ENCODE data around the gene POTEM. TPM values are rescaled to one million over a fixed set of nuclear protein-coding genes. Genes with fewer than 3 reads are reported as not detected.
"Not testable (repeated sequence)": the region's sequence is repeated elsewhere in the genome, so short reads cannot be mapped to it uniquely, and the experiment has no call there.

The POTEM gene
- total and polyA plus RNA-seq, 4 donors = not detected

DNA sequence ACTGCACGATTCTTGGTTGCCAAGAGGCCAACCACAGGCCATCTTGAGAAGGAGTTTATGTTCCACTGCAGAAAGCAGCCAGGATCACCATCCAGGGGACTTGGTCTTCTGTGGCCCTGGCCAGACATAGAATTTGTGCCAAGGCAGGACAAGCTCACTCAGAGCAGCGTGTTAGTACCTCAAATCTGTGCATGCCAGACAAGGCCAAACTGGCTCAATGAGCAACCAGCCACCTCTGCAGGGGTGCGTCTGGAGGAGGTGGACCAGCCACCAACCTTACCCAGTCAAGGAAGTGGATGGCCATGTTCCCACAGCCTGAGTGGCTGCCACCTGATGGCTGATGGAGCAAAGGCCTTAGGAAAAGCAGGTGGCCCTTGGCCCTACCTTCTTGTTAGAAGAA is 48.0 kb downstream of the POTEM start:
- not testable (repeated sequence) for H3K9me3 ChIP-seq (ENCODE audit: control insufficient read depth in 4 of 4, low read length in 3 of 4); H3K9ac ChIP-seq (ENCODE audit: low read depth in 1 of 2, low read length in 2 of 2); H3K36me3 ChIP-seq (ENCODE audit: control insufficient read depth in 4 of 4, insufficient read depth in 3 of 4, low read depth in 1 of 4, low read length in 3 of 4); H3K27me3 ChIP-seq (ENCODE audit: control insufficient read depth in 4 of 4, insufficient read depth in 4 of 4, low read length in 3 of 4); H3K4me3 ChIP-seq (ENCODE audit: low read depth in 1 of 3, low read length in 3 of 3); H3K4me1 ChIP-seq (ENCODE audit: control insufficient read depth in 4 of 4, insufficient read depth in 4 of 4, low read length in 3 of 4); H3K27ac ChIP-seq (ENCODE audit: low read depth in 1 of 2, low read length in 2 of 2); DNase-seq (ENCODE audit: low spot score)
- no CpG with 5 or more reads among the region's 3 CpGs for WGBS

DNA sequence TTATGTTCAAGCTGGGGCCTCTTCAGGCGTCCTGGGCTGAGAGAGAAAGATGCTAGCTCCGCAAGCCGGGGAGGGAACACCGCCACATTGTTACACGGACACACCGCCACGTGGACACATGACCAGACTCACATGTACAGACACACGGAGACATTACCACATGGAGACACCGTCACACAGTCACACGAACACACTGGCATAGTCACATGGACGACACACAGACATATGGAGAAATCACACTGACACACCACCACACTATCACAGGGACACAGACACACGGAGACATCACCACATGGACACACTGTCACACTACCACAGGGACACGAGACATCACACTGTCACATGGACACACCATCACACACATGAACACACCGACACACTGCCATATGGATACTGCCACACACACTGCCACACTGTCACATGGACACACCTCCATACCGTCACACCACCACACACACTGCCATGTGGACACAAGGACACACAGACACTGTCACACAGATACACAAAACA is 57.9 kb downstream of the POTEM start:
- not testable (repeated sequence) for H3K27me3 ChIP-seq (ENCODE audit: control insufficient read depth in 4 of 4, insufficient read depth in 4 of 4, low read length in 3 of 4); H3K9me3 ChIP-seq (ENCODE audit: control insufficient read depth in 4 of 4, low read length in 3 of 4); H3K4me3 ChIP-seq (ENCODE audit: low read depth in 1 of 3, low read length in 3 of 3); H3K27ac ChIP-seq (ENCODE audit: low read depth in 1 of 2, low read length in 2 of 2); H3K4me1 ChIP-seq (ENCODE audit: control insufficient read depth in 4 of 4, insufficient read depth in 4 of 4, low read length in 3 of 4); H3K36me3 ChIP-seq (ENCODE audit: control insufficient read depth in 4 of 4, insufficient read depth in 3 of 4, low read depth in 1 of 4, low read length in 3 of 4); DNase-seq (ENCODE audit: low spot score); H3K9ac ChIP-seq (ENCODE audit: low read depth in 1 of 2, low read length in 2 of 2)
- 63% methylated on average over 8 of the region's 15 CpGs for WGBS

DNA sequence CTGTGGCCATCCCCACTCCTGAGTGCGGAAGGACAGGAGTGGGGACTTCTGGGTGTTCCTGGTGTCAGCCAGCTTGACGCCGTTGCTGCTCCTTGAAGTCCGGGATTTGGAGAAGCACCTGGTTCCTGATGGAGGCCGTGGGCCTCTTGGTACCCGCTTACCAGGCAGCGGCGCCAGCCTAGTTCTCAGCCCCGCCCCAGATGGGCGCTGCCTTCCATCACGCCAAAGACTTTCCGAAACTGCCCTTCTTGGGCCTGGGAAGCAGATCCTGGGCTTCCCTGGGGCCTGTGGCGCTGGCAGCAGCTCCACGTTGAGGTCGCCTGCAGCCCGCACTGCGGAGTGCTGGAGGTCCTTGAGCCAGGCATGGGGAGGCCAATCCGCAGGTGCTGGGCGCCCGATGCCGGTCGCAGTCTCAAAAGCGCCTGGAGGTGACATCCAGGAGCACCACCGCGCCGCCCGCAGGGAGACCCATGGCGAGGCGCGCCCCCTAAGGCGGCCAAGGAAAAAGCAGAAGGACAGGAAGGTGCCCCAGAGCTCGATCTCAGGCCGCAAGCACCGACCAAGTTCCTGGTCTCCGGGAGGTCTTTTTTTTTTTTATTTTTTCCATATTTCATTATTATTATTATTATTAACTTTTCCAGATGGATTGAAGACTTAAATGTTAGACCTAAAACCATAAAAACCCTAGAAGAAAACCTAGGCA is 59.6 kb downstream of the POTEM start:
- WGBS = 75% methylated on average over 12 of the region's 35 CpGs
- not testable (repeated sequence) for H3K4me3 ChIP-seq (ENCODE audit: low read depth in 1 of 3, low read length in 3 of 3); H3K27ac ChIP-seq (ENCODE audit: low read depth in 1 of 2, low read length in 2 of 2); H3K9ac ChIP-seq (ENCODE audit: low read depth in 1 of 2, low read length in 2 of 2); DNase-seq (ENCODE audit: low spot score); H3K4me1 ChIP-seq (ENCODE audit: control insufficient read depth in 4 of 4, insufficient read depth in 4 of 4, low read length in 3 of 4); H3K36me3 ChIP-seq (ENCODE audit: control insufficient read depth in 4 of 4, insufficient read depth in 3 of 4, low read depth in 1 of 4, low read length in 3 of 4); H3K9me3 ChIP-seq (ENCODE audit: control insufficient read depth in 4 of 4, low read length in 3 of 4); H3K27me3 ChIP-seq (ENCODE audit: control insufficient read depth in 4 of 4, insufficient read depth in 4 of 4, low read length in 3 of 4)

DNA sequence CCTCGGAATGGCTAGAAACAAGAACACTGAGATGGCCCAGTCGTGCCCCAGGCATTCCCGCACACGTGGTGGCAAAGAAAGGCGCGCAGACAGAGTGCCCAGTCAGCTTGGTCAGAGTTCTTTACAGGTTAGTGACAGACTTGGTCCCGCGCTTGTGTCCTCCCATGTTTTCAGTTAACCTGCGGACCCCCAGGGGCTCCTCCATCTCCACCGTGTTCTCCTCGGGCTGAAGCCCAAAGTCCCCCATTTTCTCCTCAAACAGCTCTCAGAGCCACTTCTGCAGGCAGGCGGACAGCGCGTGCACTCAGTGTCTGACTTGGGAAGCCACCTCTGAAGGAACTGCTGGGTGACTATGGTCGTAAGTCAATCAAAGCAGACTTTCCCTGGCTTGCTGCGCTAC is 60.7 kb downstream of the POTEM start:
- not testable (repeated sequence) for H3K4me3 ChIP-seq (ENCODE audit: low read depth in 1 of 3, low read length in 3 of 3); H3K27ac ChIP-seq (ENCODE audit: low read depth in 1 of 2, low read length in 2 of 2); H3K27me3 ChIP-seq (ENCODE audit: control insufficient read depth in 4 of 4, insufficient read depth in 4 of 4, low read length in 3 of 4); H3K36me3 ChIP-seq (ENCODE audit: control insufficient read depth in 4 of 4, insufficient read depth in 3 of 4, low read depth in 1 of 4, low read length in 3 of 4); H3K9me3 ChIP-seq (ENCODE audit: control insufficient read depth in 4 of 4, low read length in 3 of 4); H3K9ac ChIP-seq (ENCODE audit: low read depth in 1 of 2, low read length in 2 of 2); DNase-seq (ENCODE audit: low spot score); H3K4me1 ChIP-seq (ENCODE audit: control insufficient read depth in 4 of 4, insufficient read depth in 4 of 4, low read length in 3 of 4)
- WGBS = no CpG with 5 or more reads among the region's 16 CpGs

DNA sequence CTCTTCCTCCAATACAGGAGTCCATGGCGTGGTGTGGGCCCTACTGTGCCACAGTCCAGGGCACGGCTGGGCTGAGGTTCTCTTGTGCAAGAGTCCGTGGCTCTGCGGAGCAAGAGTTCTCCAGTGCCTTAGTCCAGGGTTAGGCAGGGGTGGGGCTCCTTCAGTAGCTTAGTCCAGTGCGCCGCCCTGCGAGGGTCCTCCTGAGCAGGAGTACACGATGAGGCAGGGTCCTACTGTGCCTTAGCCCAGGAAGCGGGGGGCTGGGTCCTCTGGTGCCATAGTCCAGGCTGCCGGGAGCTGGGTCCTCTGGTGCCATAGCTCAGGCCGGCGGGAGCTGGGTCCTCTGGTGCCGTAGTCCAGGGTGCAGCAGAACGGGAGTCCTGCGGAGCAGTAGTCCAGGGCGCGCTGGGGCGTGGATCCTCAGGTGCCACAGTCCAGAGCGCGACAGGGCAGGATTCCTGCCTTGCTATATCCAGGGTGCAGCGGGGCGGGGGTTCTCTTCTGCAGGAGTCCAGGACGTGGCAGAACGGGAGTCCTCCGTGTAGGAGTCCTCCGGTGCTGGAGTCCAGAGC is 69.7 kb downstream of the POTEM start:
- no CpG with 5 or more reads among the region's 26 CpGs for WGBS
- H3K9me3 ChIP-seq (ENCODE audit: control insufficient read depth in 4 of 4, low read length in 3 of 4); H3K4me1 ChIP-seq (ENCODE audit: control insufficient read depth in 4 of 4, insufficient read depth in 4 of 4, low read length in 3 of 4); H3K4me3 ChIP-seq (ENCODE audit: low read depth in 1 of 3, low read length in 3 of 3); H3K9ac ChIP-seq (ENCODE audit: low read depth in 1 of 2, low read length in 2 of 2); H3K27ac ChIP-seq (ENCODE audit: low read depth in 1 of 2, low read length in 2 of 2); H3K36me3 ChIP-seq (ENCODE audit: control insufficient read depth in 4 of 4, insufficient read depth in 3 of 4, low read depth in 1 of 4, low read length in 3 of 4); DNase-seq (ENCODE audit: low spot score); H3K27me3 ChIP-seq (ENCODE audit: control insufficient read depth in 4 of 4, insufficient read depth in 4 of 4, low read length in 3 of 4): not testable (repeated sequence)

DNA sequence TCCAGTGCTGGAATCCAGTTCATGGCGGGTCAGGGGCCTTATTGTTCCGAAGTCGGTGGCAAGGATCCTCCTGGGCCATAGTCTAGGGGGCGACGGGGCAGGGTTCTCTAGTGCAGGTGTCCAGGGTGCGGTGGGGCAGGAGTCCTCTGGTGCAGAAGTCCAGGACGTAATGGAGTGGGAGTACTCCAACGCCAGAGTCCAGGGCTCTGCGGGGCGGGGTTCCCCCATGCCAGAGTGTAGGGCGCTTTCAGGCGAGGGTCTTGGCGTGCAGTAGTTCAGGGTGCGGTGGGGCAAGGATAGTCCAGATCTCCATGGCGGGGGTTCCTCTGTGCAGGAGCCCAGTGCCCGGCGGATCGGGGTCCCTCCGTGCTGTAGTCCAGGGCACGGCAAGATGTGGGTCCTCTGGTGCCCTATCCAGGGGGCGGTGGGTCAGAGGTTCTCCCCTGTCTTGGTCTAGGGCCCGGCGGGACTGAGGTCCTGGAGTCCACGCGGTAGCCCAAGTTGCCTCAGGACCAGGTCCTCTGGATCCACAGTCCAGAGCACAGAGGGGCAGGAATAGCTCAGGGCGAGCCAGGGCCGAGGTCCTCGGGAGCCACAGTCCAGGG is 70.9 kb downstream of the POTEM start:
- not testable (repeated sequence) for H3K9me3 ChIP-seq (ENCODE audit: control insufficient read depth in 4 of 4, low read length in 3 of 4); DNase-seq (ENCODE audit: low spot score)
- 96% methylated on average over 8 of the region's 28 CpGs for WGBS

DNA sequence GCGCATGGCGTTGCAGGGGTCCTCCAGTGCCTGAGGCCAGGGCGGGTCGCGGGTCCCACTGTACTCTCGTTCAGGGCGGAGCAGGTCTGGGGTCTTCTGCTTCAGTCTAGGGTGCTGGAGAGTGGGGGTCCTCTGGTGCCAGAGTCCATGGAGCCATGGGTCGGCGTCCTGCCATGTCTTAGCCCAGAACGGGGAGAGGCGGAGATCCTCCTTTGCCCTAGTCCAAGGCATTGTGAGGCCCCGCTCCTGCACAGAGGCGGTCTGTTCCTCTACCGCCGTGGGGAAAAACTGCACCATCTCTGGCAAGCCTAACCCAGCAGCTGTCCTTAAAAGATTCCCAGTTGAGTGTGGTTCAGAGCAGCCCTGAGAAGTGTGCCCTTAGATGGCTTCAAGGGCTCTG is 71.6 kb downstream of the POTEM start:
- not testable (repeated sequence) for H3K9me3 ChIP-seq (ENCODE audit: control insufficient read depth in 4 of 4, low read length in 3 of 4); H3K4me1 ChIP-seq (ENCODE audit: control insufficient read depth in 4 of 4, insufficient read depth in 4 of 4, low read length in 3 of 4); DNase-seq (ENCODE audit: low spot score); H3K9ac ChIP-seq (ENCODE audit: low read depth in 1 of 2, low read length in 2 of 2); H3K27me3 ChIP-seq (ENCODE audit: control insufficient read depth in 4 of 4, insufficient read depth in 4 of 4, low read length in 3 of 4); H3K36me3 ChIP-seq (ENCODE audit: control insufficient read depth in 4 of 4, insufficient read depth in 3 of 4, low read depth in 1 of 4, low read length in 3 of 4); H3K27ac ChIP-seq (ENCODE audit: low read depth in 1 of 2, low read length in 2 of 2); H3K4me3 ChIP-seq (ENCODE audit: low read depth in 1 of 3, low read length in 3 of 3)
- WGBS = 85% methylated on average over 4 of the region's 15 CpGs

More for the DNA sequence above, 70.9 kb downstream of the POTEM start:
- H3K4me1 ChIP-seq (ENCODE audit: control insufficient read depth in 4 of 4, insufficient read depth in 4 of 4, low read length in 3 of 4); H3K4me3 ChIP-seq (ENCODE audit: low read depth in 1 of 3, low read length in 3 of 3); H3K36me3 ChIP-seq (ENCODE audit: control insufficient read depth in 4 of 4, insufficient read depth in 3 of 4, low read depth in 1 of 4, low read length in 3 of 4); H3K9ac ChIP-seq (ENCODE audit: low read depth in 1 of 2, low read length in 2 of 2); H3K27ac ChIP-seq (ENCODE audit: low read depth in 1 of 2, low read length in 2 of 2); H3K27me3 ChIP-seq (ENCODE audit: control insufficient read depth in 4 of 4, insufficient read depth in 4 of 4, low read length in 3 of 4): not testable (repeated sequence)

DNA sequence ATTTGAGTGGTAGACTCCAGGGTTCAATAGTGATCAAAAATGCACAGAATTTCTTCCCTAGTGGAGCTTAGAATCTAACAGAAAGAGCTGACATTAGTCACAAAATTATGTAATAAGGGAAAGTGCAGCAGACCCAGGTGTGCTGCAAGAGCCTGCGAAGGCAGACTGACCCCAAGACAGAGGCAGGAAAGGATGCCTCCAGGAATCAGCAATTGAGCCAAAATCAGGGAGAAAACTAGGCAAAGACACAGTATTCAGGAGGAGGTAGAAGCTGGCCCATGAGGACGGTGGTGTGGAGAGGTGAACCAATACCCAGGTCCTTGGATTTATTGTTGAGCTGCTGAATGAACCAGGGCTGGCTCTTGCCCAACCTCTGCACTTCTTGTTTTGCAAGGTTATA is 76.2 kb downstream of the POTEM start:
- H3K4me3 ChIP-seq (ENCODE audit: low read depth in 1 of 3, low read length in 3 of 3); H3K9ac ChIP-seq (ENCODE audit: low read depth in 1 of 2, low read length in 2 of 2); H3K4me1 ChIP-seq (ENCODE audit: control insufficient read depth in 4 of 4, insufficient read depth in 4 of 4, low read length in 3 of 4); H3K27ac ChIP-seq (ENCODE audit: low read depth in 1 of 2, low read length in 2 of 2); H3K27me3 ChIP-seq (ENCODE audit: control insufficient read depth in 4 of 4, insufficient read depth in 4 of 4, low read length in 3 of 4); H3K36me3 ChIP-seq (ENCODE audit: control insufficient read depth in 4 of 4, insufficient read depth in 3 of 4, low read depth in 1 of 4, low read length in 3 of 4); DNase-seq (ENCODE audit: low spot score); H3K9me3 ChIP-seq (ENCODE audit: control insufficient read depth in 4 of 4, low read length in 3 of 4): not testable (repeated sequence)
- 51% methylated on average over 2 of the region's 2 CpGs for WGBS

All from liver (tissue), 9 donors.